Measurements from ENCODE around the gene SEC61G.

- TF ChIP-seq FOXJ3 (CRISPR knock-in tag; IDR thresholded peaks at IDR 0.05): no peak
- TF ChIP-seq USF2 (IDR thresholded peaks at IDR 0.05; ENCODE audit: borderline replicate concordance, low read depth, low read length): no peak
- no peak for TF ChIP-seq RCOR1 (IDR thresholded peaks at IDR 0.05; ENCODE audit: low read length)
- no peak for TF ChIP-seq CTCF (IDR thresholded peaks at IDR 0.05)
- no peak for TF ChIP-seq TAF1 (IDR thresholded peaks at IDR 0.05; ENCODE audit: borderline replicate concordance, low read depth, low read length)
- TF ChIP-seq RFX5 (IDR thresholded peaks at IDR 0.05; ENCODE audit: low read length): no peak
These were observed 54.2 kb downstream of the SEC61G start for GRCh38 chr7:54704851-54705250.
